ENCODE results near the gene SARNP. TPM values are rescaled to one million over a fixed set of nuclear protein-coding genes. Genes with fewer than 3 reads are reported as not detected.
"Not testable (repeated sequence)": the region's sequence is repeated elsewhere in the genome, so short reads cannot be mapped to it uniquely, and the experiment has no call there.

SARNP gene
- polyA plus RNA-seq, 1 donor from 2014 or later = 94.2 TPM

DNA sequence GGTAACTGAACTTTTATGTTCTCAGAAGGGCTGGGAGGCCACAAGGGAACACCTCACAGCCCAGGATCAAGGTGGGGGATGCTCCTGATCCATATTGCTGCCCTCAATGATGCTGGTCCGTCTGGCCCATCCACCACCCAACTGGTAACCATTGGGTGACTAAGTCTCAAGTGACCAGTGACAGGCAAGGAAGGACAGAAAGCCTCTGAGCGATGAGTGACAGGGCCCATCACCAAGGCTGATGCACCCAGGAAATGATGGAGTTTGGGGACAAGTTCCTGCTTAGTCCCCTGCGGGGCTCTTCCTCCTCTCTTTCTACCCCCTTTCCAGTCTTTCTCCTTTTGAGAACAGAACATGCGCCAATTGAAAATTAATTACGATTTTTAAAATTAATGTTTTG, 27.8 kb upstream of the SARNP start:
- Mint-ChIP-seq H3K4me1 (peaks cover 0 to 5% (median 0%) of the 10 kb centered on the region in 3 donors), H3K36me3 (peaks cover 3% of the 10 kb centered on the region), H3K27ac (no peak overlapping the region), H3K4me3 (no peak overlapping the region), H3K9me3 (no peaks in the 10 kb centered on the region), H3K27me3 (peaks cover 3% of the 10 kb centered on the region)

DNA sequence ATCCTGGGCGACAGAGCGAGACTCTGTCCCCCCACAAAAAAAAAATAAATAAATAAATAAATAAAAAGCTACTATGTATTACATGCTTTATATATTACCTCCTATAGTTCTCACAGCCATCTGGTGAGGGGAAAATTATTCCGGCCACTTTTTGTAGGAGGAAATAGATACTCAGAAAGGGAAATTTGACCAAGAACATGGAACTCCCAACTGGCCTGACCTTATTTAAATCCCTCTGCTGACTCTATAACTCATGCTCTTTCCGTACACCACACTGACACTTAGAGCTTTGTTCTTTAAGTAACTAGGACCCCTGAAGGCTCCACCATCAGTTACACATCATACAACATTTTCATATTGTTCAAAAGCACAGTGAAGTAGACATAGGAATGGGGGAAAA, 27.4 kb upstream of the SARNP start:
- Mint-ChIP-seq H3K27ac (no peak overlapping the region), H3K36me3 (peaks cover 3% of the 10 kb centered on the region), H3K27me3 (peaks cover 3% of the 10 kb centered on the region), H3K4me3 (no peak overlapping the region), H3K9me3 (no peaks in the 10 kb centered on the region), H3K4me1 (peaks cover 0 to 5% (median 0%) of the 10 kb centered on the region in 3 donors)

DNA sequence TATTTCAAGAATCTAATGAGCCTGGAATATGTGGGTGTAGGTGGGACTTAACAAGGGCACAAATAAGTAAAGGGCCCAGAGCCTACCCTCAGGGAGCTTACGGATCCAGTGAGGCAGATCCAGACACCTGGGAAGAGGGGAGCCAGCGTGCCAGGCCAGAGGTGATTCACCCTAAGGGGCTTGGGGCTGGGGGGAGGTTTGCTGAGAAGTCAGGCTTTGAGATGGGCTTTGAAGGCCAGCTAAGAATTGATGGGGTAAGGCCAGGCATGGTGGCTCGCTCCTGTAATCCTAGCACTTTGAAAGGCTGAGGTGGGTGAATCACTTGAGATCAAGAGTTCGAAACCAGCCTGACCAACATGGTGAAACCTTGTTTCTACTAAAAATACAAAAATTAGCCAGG, 25.9 kb upstream of the SARNP start:
- Mint-ChIP-seq H3K36me3 (peaks cover 3% of the 10 kb centered on the region), H3K4me3 (no peak overlapping the region), H3K27me3 (peaks cover 2% of the 10 kb centered on the region), H3K27ac (no peak overlapping the region), H3K4me1 (peaks cover 0 to 5% (median 0%) of the 10 kb centered on the region in 3 donors), H3K9me3 (no peaks in the 10 kb centered on the region)

DNA sequence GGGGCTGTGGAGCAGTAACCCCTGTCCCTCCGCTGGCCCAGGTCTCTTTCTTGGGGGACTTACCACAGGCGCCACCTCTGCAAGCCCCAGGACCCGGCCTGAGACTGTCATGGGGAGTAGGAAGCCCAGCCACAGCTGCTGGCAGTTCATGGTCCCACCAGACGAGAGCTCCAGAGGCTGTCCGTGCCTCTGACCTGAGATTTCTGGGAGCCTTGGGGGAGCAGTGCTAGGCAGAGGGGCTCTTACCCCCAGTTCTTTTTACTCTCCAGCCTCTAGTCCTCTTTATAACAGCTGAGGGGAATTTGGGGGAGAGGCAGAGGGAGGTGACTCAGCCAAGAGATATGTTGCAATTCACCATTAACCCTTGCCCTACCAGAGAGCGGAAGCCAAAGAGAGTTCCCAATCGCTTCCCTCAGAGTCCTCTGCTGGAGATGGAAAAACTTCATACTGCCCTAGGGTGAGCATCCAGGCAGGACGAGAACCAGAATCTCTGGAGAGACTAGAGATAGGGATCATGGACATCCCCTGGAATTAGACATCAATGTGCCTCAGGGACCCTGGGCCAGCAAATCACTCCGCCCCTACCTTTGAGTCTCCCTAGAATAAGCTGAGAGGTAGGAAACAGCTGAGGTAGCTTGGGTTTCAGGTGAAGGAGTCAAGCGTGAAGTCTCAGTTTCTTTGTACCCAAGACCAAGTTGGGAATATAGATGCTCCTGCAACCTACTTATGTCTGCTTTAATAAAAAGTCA, 25.3 kb upstream of the SARNP start, which contains the start of gene MMP19:
Gene MMP19, minus strand, starts transcription at position 256 of the 749 bp plus-strand sequence. Its CDS starts 106 bp downstream, at position 150.
- peaks cover 0 to 5% (median 0%) of the 10 kb centered on the region in 3 donors for H3K4me1 Mint-ChIP-seq
- peaks cover 2% of the 10 kb centered on the region for H3K27me3 Mint-ChIP-seq
- no peak within 1 kb of the TSS for H3K4me3 Mint-ChIP-seq

DNA sequence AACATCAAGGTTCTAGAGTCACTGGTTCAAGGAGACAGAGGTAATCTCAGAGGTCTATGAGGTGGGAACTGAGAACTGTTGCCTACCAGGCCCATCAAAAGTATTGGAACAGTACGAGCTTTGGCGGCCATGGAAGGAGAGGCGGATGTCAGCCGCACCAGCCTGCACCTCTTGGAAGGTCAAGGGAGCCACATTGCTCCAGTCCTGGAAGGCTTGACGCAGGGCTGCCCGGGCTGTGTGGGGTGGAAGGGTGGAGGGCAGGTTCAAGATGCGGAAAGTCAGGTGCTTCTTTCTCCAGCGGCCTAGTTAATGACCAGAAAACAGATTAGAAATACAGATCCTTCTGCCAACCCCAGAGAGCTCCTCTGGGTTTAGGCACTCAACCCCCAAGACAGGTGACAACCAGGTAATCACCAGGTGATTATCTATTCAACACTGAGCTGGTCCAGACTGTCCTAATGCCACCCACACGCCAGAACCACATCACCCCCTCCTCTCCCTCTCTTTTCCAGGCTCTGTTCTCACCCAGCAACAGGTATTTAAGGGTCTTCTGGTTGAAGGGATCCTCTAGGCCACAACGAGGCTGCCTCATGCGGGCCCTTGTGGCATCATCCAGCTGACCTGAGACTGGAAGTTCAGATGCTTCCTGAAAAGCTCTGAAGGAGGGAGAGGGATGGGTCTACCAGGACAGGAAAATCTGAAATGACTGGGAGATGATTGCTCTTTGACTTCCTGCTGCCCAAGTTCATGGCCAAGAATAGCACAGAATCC, 23.2 kb upstream of the SARNP start:
- Mint-ChIP-seq H3K27ac (no peak overlapping the region), H3K36me3 (peaks cover 4% of the 10 kb centered on the region), H3K9me3 (no peaks in the 10 kb centered on the region), H3K4me1 (peaks cover 0 to 5% (median 0%) of the 10 kb centered on the region in 3 donors), H3K27me3 (peaks cover 2% of the 10 kb centered on the region), H3K4me3 (no peak overlapping the region)

More for the DNA sequence above, 25.3 kb upstream of the SARNP start, which contains the start of gene MMP19:
- H3K36me3 Mint-ChIP-seq = peaks cover 3% of the 10 kb centered on the region
- H3K9me3 Mint-ChIP-seq = no peaks in the 10 kb centered on the region
- H3K27ac Mint-ChIP-seq = no peak within 1 kb of the TSS

DNA sequence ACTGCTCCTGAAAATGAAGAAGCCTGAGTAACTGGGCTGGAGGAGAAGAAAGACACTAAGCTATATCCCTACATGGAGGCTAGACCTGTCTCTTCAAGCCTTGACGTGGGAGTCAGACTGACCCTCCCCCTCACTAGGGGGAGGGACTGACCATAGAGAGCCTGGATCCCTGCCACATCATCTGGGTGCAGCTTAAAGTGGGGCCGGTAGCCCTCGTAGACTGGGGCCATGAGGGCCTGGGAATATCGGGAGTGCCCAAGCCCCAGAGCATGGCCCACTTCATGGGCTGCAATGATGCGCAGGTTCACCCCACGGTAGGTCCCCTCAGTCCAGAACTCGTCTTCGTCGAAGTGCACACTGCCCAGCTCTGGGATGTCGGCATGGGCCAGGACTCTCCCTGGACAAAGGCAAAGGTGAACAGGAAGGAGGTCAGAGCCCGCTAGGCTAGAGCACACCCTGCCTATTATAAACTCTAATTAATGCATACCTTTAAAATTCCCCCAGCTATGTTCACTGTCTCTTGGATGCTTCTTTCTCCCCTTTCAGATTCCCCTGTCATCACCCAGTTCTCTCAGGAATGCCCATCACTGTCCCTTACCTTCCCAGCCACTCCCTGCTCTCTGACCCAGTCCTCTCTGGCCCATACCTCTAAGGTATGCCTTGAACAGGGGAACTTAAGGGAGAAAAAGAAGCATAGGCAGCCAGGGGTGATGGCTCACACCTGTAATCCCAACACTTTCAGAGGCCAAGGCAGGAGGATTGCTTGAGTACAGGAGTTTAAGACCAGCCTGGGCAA, 22.0 kb upstream of the SARNP start:
- H3K27ac Mint-ChIP-seq = no peak overlapping the region
- H3K27me3 Mint-ChIP-seq = peaks cover 2% of the 10 kb centered on the region
- H3K36me3 Mint-ChIP-seq = peaks cover 4% of the 10 kb centered on the region
- H3K4me3 Mint-ChIP-seq = no peak overlapping the region
- H3K4me1 Mint-ChIP-seq = peaks cover 0 to 3% (median 0%) of the 10 kb centered on the region in 3 donors
- no peaks in the 10 kb centered on the region for H3K9me3 Mint-ChIP-seq

DNA sequence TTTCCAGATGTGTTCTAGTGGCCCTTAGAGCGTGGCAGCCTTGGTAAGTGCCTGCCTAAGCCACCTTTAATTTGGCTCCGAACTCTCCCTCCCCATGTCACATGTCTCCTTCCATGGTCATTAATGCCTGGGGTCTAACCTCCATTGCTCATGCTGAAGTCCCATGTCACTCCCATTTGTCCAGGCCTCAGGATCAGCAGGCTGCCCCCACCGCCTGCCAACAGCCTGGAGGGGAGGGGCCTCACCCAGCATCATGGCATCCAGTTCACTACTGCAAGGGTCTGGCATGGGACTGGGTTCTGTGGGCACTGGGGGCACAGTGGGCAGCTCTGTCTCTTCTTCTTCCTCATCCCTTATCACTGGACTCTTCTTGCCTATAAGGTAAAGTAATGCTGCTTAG, 20.8 kb upstream of the SARNP start:
- Mint-ChIP-seq H3K4me3 (peak overlapping the region in 1 of 4 donors; percentile 10), H3K27me3 (peaks cover 2% of the 10 kb centered on the region), H3K9me3 (no peaks in the 10 kb centered on the region), H3K36me3 (peaks cover 4% of the 10 kb centered on the region), H3K4me1 (peaks cover 0 to 3% (median 0%) of the 10 kb centered on the region in 3 donors), H3K27ac (no peak overlapping the region)

DNA sequence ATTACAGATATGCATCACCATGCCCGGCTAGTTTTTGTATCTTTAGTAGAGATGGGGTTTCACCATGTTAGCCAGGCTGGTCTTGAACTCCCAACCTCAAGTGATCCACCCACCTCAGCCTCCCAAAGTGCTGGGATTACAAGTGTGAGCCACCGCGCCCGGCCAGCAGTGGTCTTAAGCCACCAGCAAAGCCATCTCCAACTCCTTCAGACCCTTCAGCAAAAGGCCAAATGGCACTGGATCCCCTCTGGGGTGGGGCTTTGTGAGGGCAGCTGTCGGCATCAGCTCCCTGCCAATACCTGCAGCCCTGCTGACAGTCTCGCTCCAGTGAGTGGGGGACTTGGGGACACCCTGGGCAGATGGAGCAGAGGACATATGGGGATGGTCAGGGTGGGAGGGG, 16.9 kb upstream of the SARNP start:
- not testable (repeated sequence) for H3K27me3 Mint-ChIP-seq, H3K4me1 Mint-ChIP-seq, H3K36me3 Mint-ChIP-seq, H3K9me3 Mint-ChIP-seq, H3K27ac Mint-ChIP-seq, H3K4me3 Mint-ChIP-seq

DNA sequence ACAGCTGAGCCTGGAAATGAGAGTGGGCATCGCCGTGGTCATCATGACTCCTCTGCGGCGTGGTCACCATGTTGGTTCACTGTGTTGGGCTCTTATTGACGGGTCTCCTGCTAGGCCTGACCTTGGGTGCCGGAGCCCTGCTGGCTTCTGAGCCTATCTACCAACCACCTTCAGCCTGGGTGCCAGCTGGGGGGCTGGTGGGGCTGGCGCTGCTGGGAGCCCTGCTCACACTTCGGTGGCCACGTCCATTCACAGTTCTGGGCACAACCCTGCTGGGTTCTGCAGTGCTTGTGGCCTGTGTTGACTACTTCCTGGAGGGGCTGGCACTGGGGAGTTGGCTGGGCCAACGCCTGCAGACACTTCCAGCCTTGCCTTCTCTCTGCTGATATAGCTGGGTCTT, 15.5 kb upstream of the SARNP start:
- Mint-ChIP-seq H3K27me3 (no peaks in the 10 kb centered on the region), H3K36me3 (peaks cover 1% of the 10 kb centered on the region), H3K9me3 (no peaks in the 10 kb centered on the region), H3K27ac (no peak overlapping the region), H3K4me3 (peak overlapping the region in 2 of 4 donors; percentile 35 to 52), H3K4me1 (peaks cover 11 to 14% (median 11%) of the 10 kb centered on the region in 3 donors)

DNA sequence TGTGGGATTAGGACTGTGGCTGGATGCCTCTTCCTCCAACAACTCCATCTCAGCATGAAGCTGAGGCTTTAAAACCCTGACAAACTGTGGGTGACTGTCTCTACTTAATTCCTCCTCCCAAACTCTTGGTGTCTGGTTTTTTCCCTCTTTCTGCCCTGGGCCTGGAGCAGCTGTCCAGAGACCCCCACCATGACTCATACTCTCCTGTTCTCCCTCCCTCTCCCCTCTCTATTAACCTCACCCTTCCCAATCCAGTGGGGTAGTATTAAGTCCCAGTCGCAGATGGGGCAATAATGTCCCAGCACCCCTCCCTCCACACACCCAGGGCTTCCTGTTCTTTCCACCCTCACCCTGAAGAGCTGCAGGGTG, 13.9 kb upstream of the SARNP start:
- H3K27ac Mint-ChIP-seq = peak overlapping the region in 1 of 3 donors; percentile 93
- H3K9me3 Mint-ChIP-seq = no peaks in the 10 kb centered on the region
- peaks cover 1% of the 10 kb centered on the region for H3K36me3 Mint-ChIP-seq
- H3K4me1 Mint-ChIP-seq = peaks cover 19 to 24% (median 20%) of the 10 kb centered on the region in 3 donors
- no peaks in the 10 kb centered on the region for H3K27me3 Mint-ChIP-seq
- peak overlapping the region; percentile 96 to 99 (median 98) for H3K4me3 Mint-ChIP-seq

DNA sequence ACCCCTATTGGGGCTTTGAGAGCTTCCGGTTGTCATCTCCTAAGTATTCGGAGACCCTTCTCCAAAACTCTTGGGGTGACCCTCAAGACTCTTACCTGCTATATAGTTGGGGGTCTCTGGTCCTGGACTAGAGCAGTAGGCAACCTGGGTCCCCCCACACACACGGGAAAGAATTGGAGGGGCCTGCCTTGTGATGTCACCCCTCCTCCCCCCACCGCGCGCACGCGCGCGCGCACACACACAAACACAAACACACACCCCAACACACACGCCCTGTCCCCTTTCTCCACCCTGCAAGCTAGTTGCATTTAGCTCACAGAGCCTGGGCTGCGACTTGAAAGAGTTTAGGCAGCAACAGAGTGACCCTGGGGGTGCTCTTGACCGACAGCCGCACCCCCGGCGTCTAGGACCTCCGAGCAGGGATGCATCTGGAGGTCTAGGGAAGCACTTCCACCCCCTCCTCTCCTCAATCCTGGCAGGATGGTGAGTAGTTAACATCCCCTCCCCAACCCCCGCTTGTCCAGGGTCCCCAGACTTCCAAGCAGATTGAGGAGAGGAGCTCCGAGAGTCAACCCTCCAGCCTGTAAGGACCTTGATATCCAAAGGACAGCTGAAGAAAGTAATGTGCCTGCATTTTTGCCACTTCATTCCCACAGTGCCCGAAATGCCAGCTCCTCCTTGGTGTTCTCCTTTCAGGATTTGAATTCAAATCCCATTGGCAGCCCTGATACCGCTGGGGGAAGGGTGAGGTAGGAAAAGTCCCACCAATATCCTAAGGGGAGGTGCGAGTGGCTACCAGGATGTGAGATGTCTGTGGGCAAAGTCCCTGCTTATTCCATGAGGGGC, 13.3 kb upstream of the SARNP start:
- no peaks in the 10 kb centered on the region for H3K9me3 Mint-ChIP-seq
- peaks cover 1% of the 10 kb centered on the region for H3K36me3 Mint-ChIP-seq

DNA sequence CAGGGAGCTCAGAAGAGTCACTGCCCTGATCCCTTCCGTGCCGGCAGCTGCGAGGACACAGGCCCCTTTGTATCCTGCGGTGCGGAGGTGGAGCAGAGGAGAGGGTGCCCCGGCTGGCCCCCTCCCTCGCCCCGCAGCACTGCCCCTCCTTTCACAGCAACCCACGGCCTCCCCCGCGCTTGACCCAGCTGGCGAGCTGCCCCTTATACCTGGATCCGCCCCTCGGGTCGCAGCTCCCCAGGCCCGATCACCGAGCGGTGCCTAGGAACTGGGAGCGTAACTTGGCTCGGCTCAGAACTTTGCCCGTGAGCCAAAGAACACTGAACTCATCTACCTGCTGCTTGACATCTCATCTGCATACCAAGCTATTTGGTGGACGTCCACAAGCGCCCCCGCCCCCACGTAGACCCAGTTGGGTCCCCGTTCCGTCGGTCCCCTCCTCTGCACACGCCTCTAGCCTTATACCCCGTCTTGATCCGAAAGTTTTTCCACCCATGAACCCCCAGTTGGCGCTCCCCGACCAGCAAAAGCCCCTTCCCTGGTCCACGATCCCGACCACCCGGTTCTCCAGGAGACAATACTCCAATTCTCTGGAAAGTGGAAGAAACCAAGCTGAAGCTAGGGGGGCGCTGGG, 12.6 kb upstream of the SARNP start:
- peaks cover 24 to 28% (median 25%) of the 10 kb centered on the region in 3 donors for H3K4me1 Mint-ChIP-seq
- no peaks in the 10 kb centered on the region for H3K27me3 Mint-ChIP-seq
- H3K4me3 Mint-ChIP-seq = peak overlapping the region; percentile 96 to 99 (median 98)
- H3K27ac Mint-ChIP-seq = peak overlapping the region; percentile 88 to 93 (median 93)
- peaks cover 1% of the 10 kb centered on the region for H3K36me3 Mint-ChIP-seq
- H3K9me3 Mint-ChIP-seq = no peaks in the 10 kb centered on the region

More for the DNA sequence above, 13.3 kb upstream of the SARNP start:
- no peaks in the 10 kb centered on the region for H3K27me3 Mint-ChIP-seq
- peaks cover 23 to 26% (median 23%) of the 10 kb centered on the region in 3 donors for H3K4me1 Mint-ChIP-seq
- H3K4me3 Mint-ChIP-seq = peak overlapping the region; percentile 96 to 99 (median 98)
- peak overlapping the region; percentile 88 to 93 (median 93) for H3K27ac Mint-ChIP-seq

DNA sequence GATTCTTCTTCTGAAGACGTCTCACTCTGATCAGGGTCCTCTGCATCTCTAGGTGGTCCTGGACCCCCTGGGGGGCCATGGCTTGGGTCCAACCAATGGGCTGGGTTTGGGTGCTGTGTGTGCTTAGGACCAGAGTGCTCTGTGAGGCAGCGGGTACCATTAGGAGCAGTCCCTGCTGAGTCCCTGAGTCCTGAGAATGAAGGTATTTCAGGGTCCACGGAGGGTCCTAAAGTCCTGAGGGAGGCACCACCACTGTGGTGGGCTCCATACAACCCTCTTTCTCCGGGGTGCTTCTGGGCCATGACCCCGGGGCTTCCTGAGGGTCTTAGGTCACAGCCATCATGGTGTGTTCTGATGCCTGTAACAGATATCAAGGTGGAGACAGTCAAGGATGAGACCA, 10.8 kb upstream of the SARNP start:
- H3K27ac Mint-ChIP-seq = peak overlapping the region; percentile 88 to 93 (median 93)
- H3K4me3 Mint-ChIP-seq = peak overlapping the region; percentile 96 to 99 (median 98)
- H3K27me3 Mint-ChIP-seq = no peaks in the 10 kb centered on the region
- H3K9me3 Mint-ChIP-seq = no peaks in the 10 kb centered on the region
- H3K36me3 Mint-ChIP-seq = peaks cover 1% of the 10 kb centered on the region
- H3K4me1 Mint-ChIP-seq = peaks cover 24 to 28% (median 25%) of the 10 kb centered on the region in 3 donors

Measured in IgD-negative memory B cell (primary cell).